HepG2 (cell line): Measurements from ENCODE around the gene ZBTB22. TPM values are rescaled to one million over a fixed set of nuclear protein-coding genes. Genes with fewer than 3 reads are reported as not detected.
A peak's percentile ranks its signal among the peaks of the same experiment; 100 is the strongest.

Source experiments
- ARID3A ChIP-seq: IDR thresholded peaks from 2 replicates; pipeline ENCODE4 v1.6.1; 2012; ENCODE audit warnings: low read depth, low read length, improper control_type of control experiment
- ARID5B ChIP-seq: IDR thresholded peaks from 2 replicates; pipeline ENCODE4 v1.4.0; 2020; ENCODE audit warnings: mild to moderate bottlenecking, missing genetic modification reagents
- CBX2 ChIP-seq, 2 experiments: fragments of 200-600 bp in 1 of 2; sonication (generic); formaldehyde crosslinking in 1 of 2; IDR thresholded peaks; 2 replicates each; pipeline versions ENCODE4 v1.7.0 to v1.8.1; 2018 to 2022; ENCODE audit warnings: low read depth in 2 of 2, low read length in 1 of 2, mild to moderate bottlenecking in 1 of 2, missing genetic modification reagents in 1 of 2
- DMAP1 ChIP-seq: IDR thresholded peaks from 2 replicates; pipeline ENCODE4 v1.6.1; 2016
- FOXK1 ChIP-seq: sonication (generic); formaldehyde crosslinking; IDR thresholded peaks from 2 replicates; pipeline ENCODE4 v1.4.0; 2020; ENCODE audit warnings: low read depth, missing genetic modification reagents, borderline replicate concordance
- FOXP4 ChIP-seq: sonication (generic); formaldehyde crosslinking; IDR thresholded peaks from 2 replicates; pipeline ENCODE4 v1.4.0; 2020; ENCODE audit warnings: missing genetic modification reagents
- GMEB2 ChIP-seq: IDR thresholded peaks from 2 replicates; pipeline ENCODE4 v1.6.1; 2016; ENCODE audit warnings: missing biosample characterization, missing genetic modification reagents, low read depth
- KDM6A ChIP-seq: IDR thresholded peaks from 2 replicates; pipeline ENCODE4 v1.6.1; 2016; ENCODE audit warnings: low read depth
- NCOA1 ChIP-seq: sonication (generic); formaldehyde crosslinking; IDR thresholded peaks from 2 replicates; pipeline ENCODE4 v1.9.0; 2021; ENCODE audit warnings: missing genetic modification reagents
- PHF8 ChIP-seq: sonication (generic); formaldehyde crosslinking; IDR thresholded peaks from 2 replicates; pipeline ENCODE4 v1.5.0; 2020; ENCODE audit warnings: missing genetic modification reagents
- PITX1 ChIP-seq: sonication (generic); formaldehyde crosslinking; IDR thresholded peaks from 2 replicates; pipeline ENCODE4 v1.5.1; 2020; ENCODE audit warnings: mild to moderate bottlenecking, missing genetic modification reagents
- TARDBP ChIP-seq: sonication (generic); formaldehyde crosslinking; IDR thresholded peaks from 2 replicates; pipeline ENCODE4 v1.8.0; 2022; ENCODE audit warnings: mild to moderate bottlenecking, missing genetic modification reagents
- XRCC5 ChIP-seq: fragments of 200-400 bp; formaldehyde crosslinking; optimal IDR thresholded peaks from 2 replicates; pipeline ENCODE3; 2017; ENCODE audit warnings: mild to moderate bottlenecking, low read length
- ZBTB43 ChIP-seq: sonication (generic); formaldehyde crosslinking; conservative IDR thresholded peaks from 2 replicates; pipeline ENCODE4 v1.4.0; 2020; ENCODE audit warnings: missing genetic modification reagents
- ZBTB7B ChIP-seq: sonication (generic); formaldehyde crosslinking; IDR thresholded peaks from 2 replicates; pipeline ENCODE4 v1.4.0; 2020; ENCODE audit warnings: missing genetic modification reagents
- ZC3H13 ChIP-seq: sonication (generic); formaldehyde crosslinking; IDR thresholded peaks from 2 replicates; pipeline ENCODE4 v1.8.1; 2023; ENCODE audit warnings: mild to moderate bottlenecking, missing genetic modification reagents, moderate library complexity
- ZNF337 ChIP-seq: sonication (generic); formaldehyde crosslinking; IDR thresholded peaks from 2 replicates; pipeline ENCODE4 v1.5.1; 2020; ENCODE audit warnings: missing genetic modification reagents, low read depth, mild to moderate bottlenecking, borderline replicate concordance
- ZNF550 ChIP-seq: sonication (generic); formaldehyde crosslinking; IDR thresholded peaks from 2 replicates; pipeline ENCODE4 v1.4.0; 2020; ENCODE audit warnings: mild to moderate bottlenecking, missing genetic modification reagents, borderline replicate concordance
- ZNF564 ChIP-seq: sonication (generic); formaldehyde crosslinking; IDR thresholded peaks from 2 replicates; pipeline ENCODE4 v1.8.1; 2023; ENCODE audit warnings: mild to moderate bottlenecking, missing genetic modification reagents
- ZNF580 ChIP-seq: IDR thresholded peaks from 2 replicates; pipeline ENCODE4 v1.6.1; 2016; ENCODE audit warnings: low read depth, borderline replicate concordance
- polyA plus RNA-seq, 8 experiments: library from polyadenylated mRNA; depleted of rRNA in 3 of 8; stranded (reverse) in 7 of 8; unstranded in 1 of 8; fragments of >200 nt; fragmentation: Illumina TruSeq in 4 of 8; extraction: Trizol in 4 of 8; gene quantifications; 2 replicates each; pipeline versions ENCODE4 v1.2.1 to v1.2.3, GENCODE V29; 2011 to 2016; ENCODE audit warnings: low read depth in 4 of 8, missing spikeins in 1 of 8, mixed read lengths in 1 of 8; ENCODE audit not compliant: insufficient read depth in 1 of 8
- total RNA-seq, 5 experiments: library from RNA; depleted of rRNA; stranded (reverse); fragments of >200 nt; fragmentation: Illumina TruSeq; extraction: Trizol; gene quantifications; 2 replicates each; pipeline ENCODE4 v1.2.3, GENCODE V29; 2016; ENCODE audit warnings: low read depth in 1 of 5

Gene ZBTB22
- total and polyA plus RNA-seq, 2 of the 13 experiments (the other 11 are each of a cell fraction or from before 2014, with no cell fraction given) = 8.0 to 10.6 TPM

- no peak for TF ChIP-seq ARID3A
- no peak for TF ChIP-seq ZC3H13 (CRISPR knock-in tag)
- TF ChIP-seq ZBTB43 = no peak
- TF ChIP-seq DMAP1 (CRISPR knock-in tag) = 0 out of 2 replicates have a peak, but pooled peaks have one; percentile 1
- TF ChIP-seq CBX2 (IDR thresholded peaks at IDR 0.05; ENCODE audit: low read depth, low read length) = no peak
- no peak for TF ChIP-seq CBX2 (CRISPR knock-in tag; IDR thresholded peaks at IDR 0.05; ENCODE audit: low read depth)
- no peak for TF ChIP-seq NCOA1 (CRISPR knock-in tag)
- TF ChIP-seq ARID5B = no peak
- no peak for TF ChIP-seq ZNF337
- no peak for TF ChIP-seq GMEB2 (CRISPR knock-in tag)
- TF ChIP-seq FOXP4 (CRISPR knock-in tag) = no peak
- TF ChIP-seq ZNF550 (CRISPR knock-in tag) = no peak
- TF ChIP-seq XRCC5 = no peak
- TF ChIP-seq FOXK1 = no peak
- TF ChIP-seq PHF8 (CRISPR knock-in tag) = no peak
- no peak for TF ChIP-seq ZBTB7B (CRISPR knock-in tag)
- no peak for TF ChIP-seq TARDBP (CRISPR knock-in tag)
- no peak for TF ChIP-seq ZNF564 (CRISPR knock-in tag)
- no peak for TF ChIP-seq ZNF580 (CRISPR knock-in tag)
- no peak for TF ChIP-seq KDM6A (CRISPR knock-in tag)
- peak; percentile 13; the same call in 1 of the 2 replicates for TF ChIP-seq PITX1 (CRISPR knock-in tag)
Measured at GRCh38 chr6:33289784-33290315, 27.7 kb downstream of the ZBTB22 start (continued).
